H1 (cell line): Measurements from ENCODE around the gene FHDC1. TPM values are rescaled to one million over a fixed set of nuclear protein-coding genes. Genes with fewer than 3 reads are reported as not detected.

Source experiments
- CTCF ChIA-PET: fragments of 300-600 bp; sonication (Branson Sonifier 250); formaldehyde crosslinking; loops from one replicate; lab custom pipeline; 2021; ENCODE audit not compliant: partially characterized antibody; lab: Charles Lee
- POLR2A ChIA-PET: fragments of 300-600 bp; sonication (Branson Sonifier 250); formaldehyde crosslinking; loops from one replicate; lab custom pipeline; 2021; ENCODE audit warnings: inconsistent platforms; ENCODE audit not compliant: partially characterized antibody; lab: Charles Lee
- DNase-seq, 2 experiments: peaks; one replicate each; pipeline versions ENCODE4 v3.0.0 to v3.0.0-alpha.2; 2010 to 2022; ENCODE audit warnings: low spot score in 2 of 2, low read depth in 1 of 2, mixed read lengths in 1 of 2
- FAIRE-seq: peaks from 2 replicates; lab custom pipeline; 2011; peaks lifted over from hg19 to GRCh38; lab: Jason Lieb, UNC
- H2AFZ ChIP-seq: 2 replicates; pipeline ENCODE4 v1.8.1; 2012; ENCODE audit warnings: low read length, inconsistent platforms
- H2AK5ac ChIP-seq: 2 replicates; pipeline ENCODE4 v1.6.1; 2013; ENCODE audit warnings: low read depth, low read length
- H2BK120ac ChIP-seq: replicated peaks from 2 replicates; pipeline ENCODE3; 2013; ENCODE audit warnings: low read depth, low read length, inconsistent platforms
- H2BK12ac ChIP-seq: 2 replicates; pipeline ENCODE4 v1.6.1; 2013; ENCODE audit warnings: low read depth, low read length
- H2BK15ac ChIP-seq: 2 replicates; pipeline ENCODE4 v1.6.1; 2013; ENCODE audit warnings: low read length
- H2BK20ac ChIP-seq: 2 replicates; pipeline ENCODE4 v1.6.1; 2013; ENCODE audit warnings: low read length
- H2BK5ac ChIP-seq: 2 replicates; pipeline ENCODE4 v1.6.1; 2013; ENCODE audit warnings: low read depth, low read length
- H3K14ac ChIP-seq: 2 replicates; pipeline ENCODE4 v1.6.1; 2013; ENCODE audit warnings: inconsistent platforms; ENCODE audit not compliant: insufficient read length
- H3K18ac ChIP-seq: 2 replicates; pipeline ENCODE4 v1.6.1; 2013; ENCODE audit warnings: low read length; ENCODE audit errors: extremely low read depth
- H3K23ac ChIP-seq: 2 replicates; pipeline ENCODE4 v1.6.1; 2013; ENCODE audit warnings: inconsistent platforms; ENCODE audit not compliant: insufficient read length
- H3K23me2 ChIP-seq: 2 replicates; pipeline ENCODE4 v1.6.1; 2013; ENCODE audit warnings: low read depth, low read length
- H3K27ac ChIP-seq: 2 replicates; pipeline ENCODE4 v1.6.1; 2011; ENCODE audit warnings: low read depth, low read length, inconsistent platforms
- H3K27me3 ChIP-seq, 4 experiments: replicated peaks in 1 of 4; 1 replicate in 1 of 4; 2 replicates in 3 of 4; pipeline versions ENCODE4 v1.6.1 to v1.8.1; 2011 to 2013; ENCODE audit warnings: low read length in 3 of 4, mild to moderate bottlenecking in 3 of 4, inconsistent platforms in 2 of 4, mixed read lengths in 2 of 4, moderate library complexity in 1 of 4; ENCODE audit not compliant: control insufficient read depth in 3 of 4, insufficient read depth in 3 of 4; ENCODE audit errors: extremely low read depth in 1 of 4
- H3K36me3 ChIP-seq, 4 experiments: 2 replicates each; pipeline versions ENCODE4 v1.6.1 to v1.8.1; 2011 to 2013; ENCODE audit warnings: mild to moderate bottlenecking in 4 of 4, low read length in 3 of 4, moderate library complexity in 2 of 4, control low read depth in 1 of 4, inconsistent platforms in 1 of 4; ENCODE audit not compliant: insufficient read depth in 4 of 4, control insufficient read depth in 2 of 4
- H3K4ac ChIP-seq: replicated peaks from 2 replicates; pipeline ENCODE3; 2013; ENCODE audit warnings: low read length, low read depth, mixed read lengths, inconsistent platforms; ENCODE audit not compliant: insufficient read length
- H3K4me1 ChIP-seq, 4 experiments: replicated peaks in 1 of 4; 1 replicate in 1 of 4; 2 replicates in 3 of 4; pipeline versions ENCODE4 v1.6.1 to v1.8.1; 2011 to 2013; ENCODE audit warnings: low read length in 3 of 4, inconsistent platforms in 2 of 4, mixed read lengths in 1 of 4; ENCODE audit not compliant: insufficient read depth in 4 of 4, control insufficient read depth in 3 of 4
- H3K4me2 ChIP-seq, 2 experiments: 2 replicates each; pipeline versions ENCODE4 v1.6.1 to v1.8.1; 2011 to 2013; ENCODE audit warnings: low read depth in 2 of 2, low read length in 2 of 2, control low read depth in 1 of 2, inconsistent platforms in 1 of 2, mild to moderate bottlenecking in 1 of 2; ENCODE audit not compliant: insufficient read depth in 1 of 2
- H3K4me3 ChIP-seq, 4 experiments: fragments of 200-600, 300-600 bp in 1 of 4; sonication (generic), shearing (Covaris generic), sonication (Bioruptor Twin) in 1 of 4; 2 replicates each; pipeline versions ENCODE4 v1.5.1 to v1.8.1; 2011 to 2016; ENCODE audit warnings: low read length in 4 of 4, low read depth in 3 of 4, control low read depth in 2 of 4, inconsistent platforms in 2 of 4, mild to moderate bottlenecking in 2 of 4, mixed read lengths in 1 of 4, moderate library complexity in 1 of 4; ENCODE audit not compliant: insufficient read depth in 2 of 4; ENCODE audit errors: extremely low read depth in 1 of 4
- H3K56ac ChIP-seq: replicated peaks from 2 replicates; pipeline ENCODE3; 2013; ENCODE audit warnings: low read depth, mild to moderate bottlenecking, mixed read lengths, low read length, inconsistent platforms; ENCODE audit not compliant: insufficient read length
- H3K79me1 ChIP-seq: 2 replicates; pipeline ENCODE4 v1.6.1; 2013; ENCODE audit warnings: low read depth, low read length, control low read depth
- H3K79me2 ChIP-seq, 2 experiments: 2 replicates each; pipeline versions ENCODE4 v1.6.1 to v1.8.1; 2012 to 2013; ENCODE audit warnings: low read length in 2 of 2, mild to moderate bottlenecking in 2 of 2, inconsistent platforms in 1 of 2; ENCODE audit not compliant: insufficient read depth in 2 of 2, control insufficient read depth in 1 of 2
- H3K9ac ChIP-seq, 4 experiments: replicated peaks in 1 of 4; 1 replicate in 1 of 4; 2 replicates in 3 of 4; pipeline versions ENCODE4 v1.6.1 to v1.8.1; 2011 to 2013; ENCODE audit warnings: low read depth in 3 of 4, low read length in 3 of 4, control low read depth in 2 of 4, mild to moderate bottlenecking in 2 of 4, moderate library complexity in 2 of 4, inconsistent platforms in 1 of 4; ENCODE audit errors: extremely low read depth in 1 of 4
- H3K9me3 ChIP-seq, 2 experiments: 2 replicates each; pipeline versions ENCODE4 v1.6.1 to v1.8.1; 2012 to 2013; ENCODE audit warnings: mild to moderate bottlenecking in 2 of 2, moderate library complexity in 2 of 2, control low read depth in 1 of 2, inconsistent platforms in 1 of 2, low read depth in 1 of 2, low read length in 1 of 2, mixed read lengths in 1 of 2; ENCODE audit not compliant: insufficient read depth in 2 of 2
- H4K20me1 ChIP-seq, 2 experiments: replicated peaks in 1 of 2; 2 replicates each; pipeline versions ENCODE3 to v1.8.1; 2011 to 2013; ENCODE audit warnings: inconsistent platforms in 2 of 2, low read length in 2 of 2, mild to moderate bottlenecking in 1 of 2; ENCODE audit not compliant: insufficient read depth in 2 of 2, control insufficient read depth in 1 of 2
- H4K5ac ChIP-seq: 2 replicates; pipeline ENCODE4 v1.6.1; 2013; ENCODE audit warnings: low read length, low read depth, mixed read lengths, inconsistent platforms; ENCODE audit not compliant: insufficient read length
- H4K8ac ChIP-seq: 2 replicates; pipeline ENCODE4 v1.8.0; 2013; ENCODE audit warnings: mild to moderate bottlenecking, moderate library complexity, low read length, inconsistent platforms; ENCODE audit not compliant: insufficient read depth; ENCODE audit errors: extremely low read depth
- H4K91ac ChIP-seq: replicated peaks from 2 replicates; pipeline ENCODE3; 2013; ENCODE audit warnings: low read length, mixed read lengths, inconsistent platforms; ENCODE audit not compliant: insufficient read length
- CEBPB ChIP-seq: IDR thresholded peaks from 2 replicates; pipeline ENCODE4 v1.6.1; 2012; ENCODE audit warnings: low read depth, low read length
- CHD1 ChIP-seq: IDR thresholded peaks from 2 replicates; pipeline ENCODE4 v1.6.1; 2012; ENCODE audit warnings: low read depth, low read length, improper control_type of control experiment
- EZH2 ChIP-seq: fragments of 200-600 bp; sonication (generic); IDR thresholded peaks from 2 replicates; pipeline ENCODE4 v1.7.1; 2012; ENCODE audit warnings: low read depth, mild to moderate bottlenecking, moderate library complexity, low read length, inconsistent platforms; ENCODE audit not compliant: severe bottlenecking
- JUN ChIP-seq: IDR thresholded peaks from 2 replicates; pipeline ENCODE4 v1.6.1; 2011; ENCODE audit warnings: low read depth, mild to moderate bottlenecking, improper control_type of control experiment, low read length
- NRF1 ChIP-seq: IDR thresholded peaks from 2 replicates; pipeline ENCODE4 v1.6.1; 2011; ENCODE audit warnings: mild to moderate bottlenecking, low read depth, low read length, improper control_type of control experiment
- PHF8 ChIP-seq: fragments of 200-600 bp; sonication (generic); conservative IDR thresholded peaks from 2 replicates; pipeline ENCODE4 v1.7.1; 2012; ENCODE audit warnings: low read depth, mild to moderate bottlenecking, inconsistent platforms, low read length, moderate library complexity
- POLR2AphosphoS5 ChIP-seq: IDR thresholded peaks from 2 replicates; pipeline ENCODE4 v1.6.1; 2011; ENCODE audit warnings: low read depth, low read length
- RFX5 ChIP-seq: IDR thresholded peaks from 2 replicates; pipeline ENCODE4 v1.6.1; 2011; ENCODE audit warnings: low read depth, low read length, improper control_type of control experiment, borderline replicate concordance
- SP2 ChIP-seq: IDR thresholded peaks from 2 replicates; pipeline ENCODE4 v1.6.1; 2012; ENCODE audit warnings: mild to moderate bottlenecking, low read length, inconsistent platforms
- SP4 ChIP-seq: IDR thresholded peaks from 2 replicates; pipeline ENCODE4 v1.6.1; 2012; ENCODE audit warnings: low read length, inconsistent platforms
- TAF1 ChIP-seq: IDR thresholded peaks from 2 replicates; pipeline ENCODE4 v1.6.1; 2011; ENCODE audit warnings: mild to moderate bottlenecking, low read depth, low read length
- TBP ChIP-seq: IDR thresholded peaks from 2 replicates; pipeline ENCODE4 v1.6.1; 2011; ENCODE audit warnings: low read depth, low read length, improper control_type of control experiment
- ZNF274 ChIP-seq: IDR thresholded peaks from 2 replicates; pipeline ENCODE4 v1.7.0; 2012; ENCODE audit warnings: low read length, borderline replicate concordance; ENCODE audit errors: extremely low read depth
- WGBS, 2 experiments: shearing (Covaris generic) in 1 of 2; methylation state at CpG; one replicate each; pipeline versions ENCODE4 v1.1.6 to v1.1.7; 2013 to 2015; ENCODE audit warnings: low lambda C conversion rate in 2 of 2, mixed read lengths in 2 of 2, inconsistent platforms in 1 of 2, low coverage in 1 of 2, missing lambda C conversion rate in 1 of 2; ENCODE audit not compliant: insufficient replicate concordance in 2 of 2, insufficient coverage in 1 of 2, insufficient read length in 1 of 2; ENCODE audit errors: extremely low coverage in 1 of 2, missing lambda C conversion rate in 1 of 2; 5-methylcytosine and 5-hydroxymethylcytosine counted together
- polyA plus RNA-seq, 7 experiments: library from polyadenylated mRNA; depleted of rRNA in 3 of 7; stranded (reverse) in 5 of 7; unstranded in 2 of 7; fragments of >200 nt in 5 of 7; fragments of 200-250 nt in 2 of 7; gene quantifications; 1 replicate in 5 of 7; 2 replicates in 1 of 7; 4 replicates in 1 of 7; pipeline versions ENCODE4 v1.2.1 to v1.2.3, GENCODE V29; 2011 to 2013; ENCODE audit warnings: missing spikeins in 2 of 7, mixed read lengths in 2 of 7
- total RNA-seq: library from RNA; stranded (reverse); fragmentation: NEBNext Ultra II Directional; extraction: Animal tissue kit (Norgen Biotek cat#: 25700); gene quantifications from 2 replicates; pipeline ENCODE4 v1.2.1, GENCODE V29; 2021

FHDC1 gene
- total and polyA plus RNA-seq, 2 of the 8 experiments (the other 6 are each of a cell fraction or from before 2014, with no cell fraction given), result 6.4 to 28.6 TPM

DNA sequence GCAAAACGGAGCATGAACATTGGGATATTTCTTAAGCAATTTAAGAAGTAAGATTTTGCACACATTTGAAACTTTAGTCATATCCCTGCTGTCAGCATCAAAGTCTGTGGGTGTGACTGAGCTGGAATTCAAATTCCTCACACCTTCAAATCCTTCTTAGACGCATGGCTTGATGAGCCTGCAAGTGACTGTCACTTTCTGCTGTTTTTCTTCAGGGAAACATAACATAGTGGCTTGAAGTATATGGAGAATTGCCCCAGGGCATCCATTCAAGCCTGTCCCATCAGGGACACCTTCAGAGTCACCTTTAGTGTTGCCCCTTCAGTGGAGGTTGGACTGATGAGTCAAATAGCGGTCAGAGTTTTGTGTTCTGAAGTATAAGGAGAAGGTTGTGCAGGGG lies 17.4 kb downstream of the FHDC1 start:
- Histone ChIP-seq H2BK120ac (no peak overlapping the region), H2BK20ac (no peak overlapping the region), H2BK15ac (no peak overlapping the region), H3K4me2 (no peak overlapping the region), H3K9ac (no peak overlapping the region), H3K56ac (no peak overlapping the region), H3K27ac (no peak overlapping the region), H3K36me3 (peaks cover 6 to 41% (median 19%) of the 10 kb centered on the region in 4 experiments; a peak in 7 of 8 replicates), H2AK5ac (no peak overlapping the region), H2AFZ (no peak overlapping the region), H3K4me3 (no peak overlapping the region), H3K23ac (no peak overlapping the region), H3K4ac (no peak overlapping the region), H2BK12ac (no peak overlapping the region), H3K9me3 (no peaks in the 10 kb centered on the region), H2BK5ac (no peak overlapping the region), H4K20me1 (peaks cover 0 to 1% of the 10 kb centered on the region in 2 experiments), H3K27me3 (no peaks in the 10 kb centered on the region), H3K4me1 (peaks cover 7 to 22% (median 14%) of the 10 kb centered on the region in 4 experiments), H3K14ac (no peak overlapping the region), H3K79me1 (0 out of 2 replicates have a peak, but pooled peaks cover 2% of the 10 kb centered on the region), H3K23me2 (no peaks in the 10 kb centered on the region), H4K5ac (no peak overlapping the region), H3K18ac (no peak overlapping the region), H4K91ac (no peak overlapping the region), H3K79me2 (peaks cover 0 to 42% of the 10 kb centered on the region in 2 experiments; a peak in 2 of 4 replicates), H4K8ac (no peak overlapping the region)
- DNase-seq (no peak), FAIRE-seq (no peak)
- CTCF ChIA-PET, result interaction anchor here (0.7 to 1.4 kb wide), 2 partner anchors 12 to 60 kb away, joined by 3 to 5 read pairs; no protein-coding TSS in a partner anchor
- WGBS, 2 experiments, result 84% methylated on average over 3 of the region's 3 CpGs; no CpG with 5 or more reads in 1 of the 2 experiments
- POLR2A ChIA-PET, result no interaction called here
- TF ChIP-seq CHD1 (no peak), TAF1 (no peak), NRF1 (no peak), SP4 (no peak), POLR2AphosphoS5 (no peak), SP2 (no peak), PHF8 (no peak), TBP (no peak), EZH2 (no peak), RFX5 (no peak), ZNF274 (no peak), JUN (no peak), CEBPB (no peak)
